HT1080 (cell line): ENCODE results near the gene SMARCC2. TPM values are rescaled to one million over a fixed set of nuclear protein-coding genes. Genes with fewer than 3 reads are reported as not detected.
"Not testable (repeated sequence)": the region's sequence is repeated elsewhere in the genome, so short reads cannot be mapped to it uniquely, and the experiment has no call there.

ENCODE experiments used
- DNase-seq: peaks from one replicate; pipeline ENCODE4 v3.0.0-alpha.2; 2015; ENCODE audit warnings: low read depth
- total RNA-seq: library from RNA; depleted of rRNA; stranded (reverse); fragments of >200 nt; shearing (Covaris generic); gene quantifications from 2 replicates; pipeline ENCODE4 v1.2.3, GENCODE V29; 2014; rRNA removed

The SMARCC2 gene
- total RNA-seq, 1 experiment from 2014 or later: 44.3 TPM

DNA sequence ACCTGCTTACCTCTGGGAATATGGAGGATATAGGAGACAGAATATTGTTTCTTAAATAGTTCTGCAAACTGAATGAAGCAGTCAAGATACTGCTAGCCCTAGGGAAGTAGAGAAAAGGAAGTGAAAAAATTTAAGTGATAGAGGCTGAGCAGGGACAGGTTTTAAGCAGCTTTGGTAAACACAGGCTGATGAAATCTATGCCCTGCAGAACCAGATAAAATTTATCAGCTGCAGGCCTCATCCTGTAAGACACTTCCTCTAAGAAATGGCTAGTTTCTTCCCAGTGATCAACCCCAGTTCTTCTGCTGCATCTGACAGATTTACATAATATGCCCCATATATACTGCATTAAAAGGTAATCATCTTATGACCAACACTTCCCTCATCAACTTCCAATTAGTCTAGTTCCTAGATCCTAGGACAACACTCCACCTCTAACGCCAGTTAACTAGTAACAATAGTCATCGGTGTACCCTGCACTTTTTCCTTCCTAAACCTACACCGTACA lies 62.5 kb downstream of the SMARCC2 start:
- DNase-seq: no peak

DNA sequence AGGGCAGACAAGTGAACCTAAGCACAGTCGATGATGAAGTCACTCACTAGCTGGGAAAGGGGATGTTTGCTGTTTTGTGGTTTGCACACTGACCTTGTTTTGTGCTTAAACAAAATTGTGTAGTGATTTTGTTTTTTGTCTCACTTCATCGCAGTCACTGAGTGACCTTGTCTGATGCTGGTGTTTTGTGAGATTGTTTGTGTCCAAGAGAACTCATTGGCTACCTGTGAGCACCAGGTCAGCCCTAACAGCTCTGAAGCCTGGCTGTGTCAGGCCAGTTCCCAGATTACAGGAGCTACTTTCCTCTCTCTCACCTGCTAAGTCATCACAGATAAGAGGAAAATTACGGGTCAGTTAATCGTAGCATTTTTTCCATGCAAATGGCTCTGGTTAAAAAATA lies 65.2 kb downstream of the SMARCC2 start:
- DNase-seq: no peak

DNA sequence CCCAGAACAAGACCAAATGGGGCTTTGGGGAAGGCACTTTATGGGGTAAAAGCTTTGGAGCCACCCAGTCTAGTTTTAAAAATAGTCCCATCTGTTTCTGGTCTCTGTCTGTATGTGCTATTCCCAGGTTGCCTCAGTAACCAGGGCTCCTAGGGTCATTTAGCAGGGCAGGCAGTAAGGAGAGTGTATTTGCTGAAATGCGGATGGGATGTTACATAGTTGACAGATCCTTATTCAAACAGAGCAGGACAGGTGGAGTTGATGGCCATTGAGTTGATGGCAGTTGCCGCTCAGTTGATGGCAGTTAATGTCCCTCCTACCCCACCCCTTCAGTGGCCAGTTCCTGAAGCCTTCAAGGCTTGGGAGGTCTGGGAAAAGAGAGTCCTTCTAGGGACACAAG lies 66.6 kb downstream of the SMARCC2 start:
- DNase-seq: no peak

DNA sequence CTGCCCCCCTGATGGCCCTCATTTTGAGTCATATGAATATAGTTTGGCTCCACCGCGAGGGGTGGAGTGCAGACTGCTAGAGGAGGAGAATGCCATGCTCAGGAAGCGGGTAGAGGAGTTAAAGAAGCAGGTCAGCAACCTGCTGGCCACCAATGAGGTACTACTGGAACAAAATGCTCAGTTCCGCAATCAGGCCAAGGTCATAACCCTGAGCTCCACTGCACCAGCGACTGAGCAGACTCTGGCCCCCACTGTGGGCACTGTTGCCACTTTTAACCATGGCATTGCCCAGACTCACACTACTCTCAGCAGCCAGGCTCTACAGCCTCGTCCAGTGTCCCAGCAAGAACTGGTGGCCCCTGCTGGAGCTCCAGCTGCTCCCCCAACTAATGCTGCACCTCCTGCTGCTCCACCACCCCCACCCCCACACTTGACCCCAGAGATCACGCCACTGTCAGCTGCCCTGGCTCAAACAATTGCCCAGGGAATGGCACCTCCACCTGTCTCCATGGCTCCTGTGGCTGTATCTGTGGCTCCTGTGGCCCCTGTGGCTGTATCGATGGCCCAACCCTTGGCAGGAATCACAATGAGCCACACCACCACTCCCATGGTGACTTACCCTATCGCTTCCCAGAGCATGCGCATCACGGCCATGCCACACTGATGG lies 67.9 kb downstream of the SMARCC2 start:
- no peak for DNase-seq

DNA sequence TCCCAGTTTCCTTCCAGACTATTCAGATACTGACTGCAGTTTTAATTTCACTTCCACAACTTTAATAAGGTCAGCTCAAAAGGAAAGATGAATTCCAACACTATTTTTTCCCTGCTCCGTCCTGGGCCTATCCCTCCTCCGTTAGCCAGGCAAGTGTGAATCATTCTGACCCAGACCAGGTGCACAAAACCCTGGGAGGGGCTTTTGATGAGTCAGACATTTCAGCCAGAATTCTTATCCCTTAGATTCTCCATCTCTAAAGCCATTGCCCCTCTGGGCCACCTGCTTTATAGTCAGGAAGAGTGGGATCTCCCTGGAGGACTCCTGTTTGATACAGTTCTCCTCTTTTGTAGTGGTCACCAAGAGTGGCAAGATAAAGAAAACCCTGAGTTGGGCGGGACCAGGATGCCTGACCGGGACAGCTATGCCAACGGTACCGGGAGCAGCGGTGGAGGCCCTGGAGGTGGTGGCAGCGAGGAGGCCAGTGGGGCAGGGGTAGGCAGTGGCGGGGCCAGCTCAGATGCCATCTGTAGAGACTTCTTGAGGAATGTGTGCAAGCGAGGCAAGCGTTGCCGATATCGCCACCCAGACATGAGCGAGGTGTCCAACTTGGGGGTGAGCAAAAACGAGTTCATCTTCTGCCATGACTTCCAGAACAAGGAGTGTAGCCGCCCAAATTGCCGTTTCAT lies 69.0 kb downstream of the SMARCC2 start:
- DNase-seq: peak; percentile 66

DNA sequence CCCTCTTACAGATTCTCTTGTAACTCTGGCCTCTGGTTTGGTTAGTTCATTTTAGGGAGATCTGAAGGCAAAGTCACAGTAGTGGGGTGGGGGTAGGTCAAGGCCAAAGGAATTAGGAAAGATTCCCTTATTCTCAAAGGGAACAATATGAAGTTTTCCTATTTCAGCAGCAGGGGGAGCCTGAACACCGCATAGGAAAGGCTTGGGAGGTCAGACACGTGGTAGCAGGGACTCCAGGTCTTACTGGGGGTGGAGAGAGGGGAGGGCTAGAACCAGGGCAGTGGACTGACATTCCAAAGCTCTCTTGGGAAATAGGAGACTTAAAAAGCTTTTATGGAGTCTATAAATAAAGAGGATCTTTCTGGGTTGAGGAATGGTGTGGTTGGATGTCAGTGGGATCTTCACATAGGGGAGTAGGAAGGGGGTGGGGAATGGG lies 69.9 kb downstream of the SMARCC2 start:
- peak; percentile 74 for DNase-seq

DNA sequence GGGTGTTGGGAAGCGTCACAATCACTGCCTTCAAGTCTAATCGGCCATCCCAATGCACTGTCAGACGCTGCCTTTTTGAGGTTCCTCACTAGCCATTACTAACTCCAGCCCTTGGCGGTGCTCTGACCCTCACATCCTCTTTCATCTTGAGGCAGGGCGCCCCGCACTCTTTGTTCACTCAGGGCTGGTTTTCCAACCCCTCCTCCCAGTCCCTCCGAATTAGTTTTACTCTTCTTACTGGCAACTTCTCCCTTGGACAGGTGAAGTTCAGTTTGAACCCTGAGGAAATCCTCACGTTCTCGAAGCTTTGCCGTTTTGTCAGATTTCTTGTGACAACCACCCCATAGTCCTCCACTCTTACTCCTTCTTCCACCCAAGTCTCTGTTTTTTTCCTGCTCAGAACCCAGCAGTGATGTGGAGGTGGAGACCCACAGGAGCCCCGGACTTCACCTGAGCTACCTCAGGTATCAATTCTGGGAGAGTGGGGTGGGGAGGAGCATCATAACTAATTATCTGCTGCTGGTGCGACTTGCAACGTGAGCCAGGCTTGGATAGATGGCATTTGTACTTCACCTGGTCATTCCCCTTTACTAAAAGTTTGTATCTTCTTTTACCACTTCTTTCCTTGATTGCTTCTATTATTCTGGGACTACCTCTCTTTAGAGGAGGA lies 70.5 kb downstream of the SMARCC2 start:
- DNase-seq: no peak

DNA sequence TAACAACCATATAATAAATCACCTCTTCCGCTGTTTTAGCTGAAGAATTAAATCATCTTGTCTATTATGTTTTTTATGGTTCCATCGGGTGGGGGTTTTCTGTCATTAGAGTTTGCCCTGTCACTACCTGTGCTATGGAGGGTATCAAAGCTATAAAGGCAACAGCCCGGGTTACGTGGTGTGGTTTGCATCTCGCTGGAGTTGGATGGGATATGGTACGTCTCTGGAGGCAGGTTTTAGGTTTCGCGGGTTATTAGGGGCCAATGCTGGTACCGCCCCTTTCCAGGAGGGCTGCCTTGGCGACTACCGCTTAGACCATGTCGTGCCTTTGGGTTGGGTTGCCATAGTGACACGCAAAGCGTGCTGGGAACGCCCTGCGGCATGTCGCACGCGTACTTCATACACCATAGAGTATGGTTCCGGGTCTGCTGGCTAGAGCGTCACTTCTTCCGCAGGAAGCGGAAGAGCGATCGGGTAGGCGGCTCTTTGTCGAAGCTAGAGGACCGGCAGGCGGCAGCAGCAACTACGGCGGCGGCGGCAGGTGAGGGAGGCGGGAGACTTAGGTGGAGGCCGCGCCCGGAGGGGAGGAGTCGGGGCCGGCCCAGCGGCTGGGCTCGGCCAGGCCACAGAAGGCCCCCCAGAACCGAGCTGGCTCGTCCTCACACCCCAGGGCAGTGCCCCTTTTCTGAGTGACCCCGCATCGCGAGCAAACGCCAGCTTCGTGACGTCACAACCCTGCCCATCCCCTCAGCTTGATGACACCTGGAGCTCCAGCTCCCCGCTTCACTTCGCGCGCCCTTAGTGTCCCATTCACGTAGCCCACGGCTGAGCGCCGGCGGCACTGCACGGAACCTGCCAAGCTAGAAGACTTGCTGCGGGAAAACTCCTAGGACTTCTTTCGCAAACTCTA lies 71.2 kb downstream of the SMARCC2 start, which contains the start of gene ZC3H10:
Gene ZC3H10 (plus strand): TSS at position 489 of the 910 bp plus-strand sequence. CDS start 2,297 bp downstream, outside the sequence.
- DNase-seq: peak; percentile 100

DNA sequence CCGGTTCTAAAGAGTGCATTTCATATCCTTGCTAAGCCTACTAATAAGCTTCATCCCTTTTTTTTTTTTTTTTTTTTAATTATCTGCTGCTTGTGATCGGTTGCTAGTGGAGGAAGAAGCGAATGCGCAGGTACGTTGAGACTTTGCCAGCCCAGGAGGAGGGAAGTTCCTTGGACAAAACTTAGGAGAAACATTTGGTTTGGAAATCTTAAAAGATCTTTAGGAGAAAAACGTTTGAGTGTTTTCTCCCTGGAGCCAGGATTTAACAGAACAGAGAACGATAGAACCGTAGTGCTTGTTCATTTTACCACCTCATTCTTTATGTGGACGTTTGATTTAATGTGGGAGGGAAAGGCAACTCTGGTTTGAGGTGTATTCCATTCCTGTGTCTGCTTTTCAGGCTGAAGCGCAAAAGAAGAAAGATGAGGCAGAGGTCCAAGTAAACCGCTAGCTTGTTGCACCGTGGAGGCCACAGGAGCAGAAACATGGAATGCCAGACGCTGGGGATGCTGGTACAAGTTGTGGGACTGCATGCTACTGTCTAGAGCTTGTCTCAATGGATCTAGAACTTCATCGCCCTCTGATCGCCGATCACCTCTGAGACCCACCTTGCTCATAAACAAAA lies 72.1 kb downstream of the SMARCC2 start:
- DNase-seq: not testable (repeated sequence)

DNA sequence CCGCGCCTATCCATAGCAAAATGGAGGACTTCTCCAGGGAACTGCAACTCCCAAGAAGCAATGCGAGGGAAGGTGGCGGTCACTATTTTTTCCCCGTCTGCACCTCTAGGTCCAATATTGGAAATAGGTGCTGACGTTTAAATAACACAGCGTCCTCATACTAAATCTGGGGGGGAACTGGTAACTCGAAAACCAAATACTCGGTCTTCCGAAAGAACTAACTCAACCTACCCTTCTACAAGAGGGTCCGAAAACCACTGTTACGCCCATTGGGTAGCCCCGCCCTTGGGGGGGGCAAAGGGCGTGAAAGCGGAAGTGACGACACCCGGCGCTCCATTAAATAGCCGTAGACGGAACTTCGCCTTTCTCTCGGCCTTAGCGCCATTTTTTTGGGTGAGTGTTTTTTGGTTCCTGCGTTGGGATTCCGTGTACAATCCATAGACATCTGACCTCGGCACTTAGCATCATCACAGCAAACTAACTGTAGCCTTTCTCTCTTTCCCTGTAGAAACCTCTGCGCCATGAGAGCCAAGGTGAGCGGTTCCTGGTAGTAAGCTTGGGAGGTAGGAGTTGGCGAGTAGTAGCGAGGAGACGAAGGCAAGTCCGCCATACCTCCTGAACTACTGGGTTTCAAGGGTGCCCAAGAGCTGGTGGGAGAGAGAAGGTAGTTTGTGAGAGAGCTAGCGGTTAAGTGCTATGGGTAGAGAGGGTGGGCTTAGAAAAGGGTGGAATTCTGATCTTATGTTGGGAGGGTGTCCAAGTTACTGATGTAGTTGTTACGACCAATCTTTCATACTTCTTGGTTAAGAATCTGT lies 72.8 kb downstream of the SMARCC2 start, which contains the start of gene RPL41:
Gene RPL41 (plus strand): TSS at position 367 of the 815 bp plus-strand sequence.
- peak; percentile 90 for DNase-seq

DNA sequence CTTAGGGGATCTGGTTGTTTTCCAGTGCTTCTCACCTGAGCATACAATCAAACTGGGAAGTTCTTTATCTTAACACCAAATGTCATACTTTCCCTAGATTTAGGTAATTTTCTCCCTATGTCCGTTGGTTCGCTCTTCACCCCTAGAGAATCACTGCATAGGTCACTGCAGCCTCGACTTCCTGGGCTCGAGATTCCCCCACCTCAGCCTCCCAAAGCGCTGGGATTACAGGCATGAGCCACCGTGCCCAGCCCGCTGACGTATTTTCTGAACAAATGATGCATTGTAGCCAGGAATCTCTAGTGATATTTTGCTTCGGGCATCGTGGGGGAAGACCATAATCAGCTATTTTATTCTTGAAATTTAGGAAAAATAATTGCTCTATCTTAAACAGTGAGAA lies 74.0 kb downstream of the SMARCC2 start:
- peak; percentile 63 for DNase-seq

DNA sequence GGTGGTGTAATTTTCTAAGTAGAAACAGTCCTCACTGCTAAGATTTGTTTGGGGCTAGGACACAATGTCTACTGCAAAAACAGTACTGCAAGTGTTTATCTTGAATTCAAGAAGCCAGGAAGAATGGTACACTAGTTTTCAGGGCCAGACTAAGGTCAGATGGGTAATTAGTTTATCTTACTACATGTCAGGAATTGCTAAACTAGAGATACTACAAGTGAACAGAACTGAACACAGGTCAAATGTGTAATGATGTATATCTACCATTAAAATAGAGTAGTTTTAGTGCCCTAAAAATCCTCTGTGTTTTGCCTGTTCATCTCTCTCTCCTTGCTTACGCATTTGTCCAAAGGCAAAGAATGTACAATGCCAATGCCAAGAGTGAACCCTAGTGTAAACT lies 75.2 kb downstream of the SMARCC2 start:
- no peak for DNase-seq

Other genes starting within 250 kb of the SMARCC2 start
- 1.1 and 3.3 TPM in 2 replicates for gene PMEL, start 223.4 kb downstream of the SMARCC2 start, total RNA-seq
- 76.5 and 97.2 TPM in 2 replicates for gene CDK2, start 222.7 kb downstream of the SMARCC2 start, total RNA-seq
- 25.8 and 34.4 TPM in 2 replicates for gene RAB5B, start 215.4 kb downstream of the SMARCC2 start, total RNA-seq
- gene SUOX, start 192.2 kb downstream of the SMARCC2 start, total RNA-seq: 15.7 and 15.9 TPM in 2 replicates
- gene IKZF4, start 168.4 kb downstream of the SMARCC2 start, total RNA-seq: 0.80 and 1.9 TPM in 2 replicates
- 855 and 1,056 TPM in 2 replicates for gene RPS26, start 147.6 kb downstream of the SMARCC2 start, total RNA-seq
- 1.2 and 1.4 TPM in 2 replicates for gene ERBB3, start 109.3 kb downstream of the SMARCC2 start, total RNA-seq
- gene PA2G4, start 84.9 kb downstream of the SMARCC2 start, total RNA-seq: 526 and 607 TPM in 2 replicates
- 3,633 and 5,394 TPM in 2 replicates for gene RPL41, start 72.8 kb downstream of the SMARCC2 start, total RNA-seq
- gene ZC3H10, start 71.2 kb downstream of the SMARCC2 start, total RNA-seq: 2.7 and 5.6 TPM in 2 replicates
- 134 and 140 TPM in 2 replicates for gene ESYT1, start 61.2 kb downstream of the SMARCC2 start, total RNA-seq
- gene MYL6B, start 36.9 kb downstream of the SMARCC2 start, total RNA-seq: 127 and 137 TPM in 2 replicates
- gene MYL6, start 31.1 kb downstream of the SMARCC2 start, total RNA-seq: 1,272 and 2,138 TPM in 2 replicates
- gene RNF41, start 32.4 kb upstream of the SMARCC2 start, total RNA-seq: 59.7 and 67.7 TPM in 2 replicates
- 77.9 and 78.3 TPM in 2 replicates for gene NABP2, start 34.9 kb upstream of the SMARCC2 start, total RNA-seq
- gene SLC39A5, start 40.6 kb upstream of the SMARCC2 start, total RNA-seq: 0.71 TPM in 1 of 2 replicates, not detected in the other
- 18.8 and 26.3 TPM in 2 replicates for gene ANKRD52, start 68.9 kb upstream of the SMARCC2 start, total RNA-seq
- gene COQ10A, start 77.5 kb upstream of the SMARCC2 start, total RNA-seq: 18.3 and 19.4 TPM in 2 replicates
- 122 and 174 TPM in 2 replicates for gene CS, start 110.8 kb upstream of the SMARCC2 start, total RNA-seq
- gene CNPY2, start 126.5 kb upstream of the SMARCC2 start, total RNA-seq: 72.2 and 85.4 TPM in 2 replicates
- gene PAN2, start 144.5 kb upstream of the SMARCC2 start, total RNA-seq: 10.0 and 16.9 TPM in 2 replicates
- gene IL23A, start 149.4 kb upstream of the SMARCC2 start, total RNA-seq: 0.43 TPM in 1 of 2 replicates, not detected in the other
- 32.7 and 33.1 TPM in 2 replicates for gene STAT2, start 170.6 kb upstream of the SMARCC2 start, total RNA-seq
- not detected in 2 replicates for gene APOF, start 173.4 kb upstream of the SMARCC2 start, total RNA-seq